ENCODE data around the gene TM4SF5.
"Not testable (repeated sequence)": the region's sequence is repeated elsewhere in the genome, so short reads cannot be mapped to it uniquely, and the experiment has no call there.

Gene TM4SF5

GRCh38 chr17:4818276-4818675 lies 46.6 kb downstream of the TM4SF5 start:
- H3K4me3 ChIP-seq (ENCODE audit: low read length): no peak overlapping the region
- H3K9me3 ChIP-seq (ENCODE audit: control insufficient read depth, low read depth, low read length): no peaks in the 10 kb centered on the region
- peaks cover 27% of the 10 kb centered on the region for H3K36me3 ChIP-seq (ENCODE audit: control insufficient read depth, low read depth, low read length)
- no peak overlapping the region for H3K9ac ChIP-seq (ENCODE audit: low read length)
- H3K27me3 ChIP-seq (ENCODE audit: control insufficient read depth, insufficient read depth, low read length): no peaks in the 10 kb centered on the region
- H3K27ac ChIP-seq (ENCODE audit: low read length): no peak overlapping the region
- no peaks in the 10 kb centered on the region for H3K4me1 ChIP-seq (ENCODE audit: control insufficient read depth, low read depth, low read length)

GRCh38 chr17:4822835-4823234 lies 51.1 kb downstream of the TM4SF5 start:
- H3K27me3 ChIP-seq (ENCODE audit: control insufficient read depth, insufficient read depth, low read length): no peaks in the 10 kb centered on the region
- H3K9ac ChIP-seq (ENCODE audit: low read length): no peak overlapping the region
- H3K4me3 ChIP-seq (ENCODE audit: low read length): no peak overlapping the region
- no peak overlapping the region for H3K27ac ChIP-seq (ENCODE audit: low read length)
- no peaks in the 10 kb centered on the region for H3K4me1 ChIP-seq (ENCODE audit: control insufficient read depth, low read depth, low read length)
- no peaks in the 10 kb centered on the region for H3K9me3 ChIP-seq (ENCODE audit: control insufficient read depth, low read depth, low read length)
- peaks cover 10% of the 10 kb centered on the region for H3K36me3 ChIP-seq (ENCODE audit: control insufficient read depth, low read depth, low read length)

DNA sequence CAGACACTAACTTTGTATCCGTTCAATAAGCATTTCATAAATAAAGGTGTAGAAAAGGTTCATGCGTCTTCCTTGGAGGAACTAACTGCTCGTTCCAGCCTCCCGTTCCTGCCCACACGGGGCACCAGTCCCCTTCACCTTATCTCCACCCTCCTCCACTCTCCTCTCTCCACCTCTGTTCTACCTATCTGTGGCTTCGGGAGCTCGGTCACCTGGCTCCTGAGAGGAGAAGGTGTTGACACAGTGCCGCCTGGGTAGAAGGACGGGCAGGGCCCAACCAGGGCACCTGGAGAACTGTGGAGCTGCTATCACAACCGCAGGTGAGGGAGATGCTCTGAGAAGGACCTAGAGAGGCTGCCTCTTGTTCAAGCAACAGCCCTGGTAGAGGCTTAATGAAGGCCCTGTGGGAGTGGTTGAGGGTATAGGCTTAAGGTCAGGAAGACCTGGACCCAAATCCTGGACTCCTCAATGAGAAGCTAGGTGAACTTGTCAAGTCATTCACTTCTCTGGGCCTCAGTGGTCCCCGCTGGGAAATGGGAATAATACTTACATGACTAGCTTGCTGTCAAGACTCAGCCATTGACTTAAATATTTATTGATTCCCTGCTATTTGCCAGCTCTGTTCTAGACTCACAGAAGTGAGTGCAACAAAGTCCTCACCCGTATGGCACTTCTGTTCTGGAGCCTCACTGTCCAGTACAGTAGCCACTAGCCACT lies 51.8 kb downstream of the TM4SF5 start:
- Histone ChIP-seq H3K27me3 (ENCODE audit: control insufficient read depth, insufficient read depth, low read length) (no peaks in the 10 kb centered on the region), H3K27ac (ENCODE audit: low read length) (no peak overlapping the region), H3K4me3 (ENCODE audit: low read length) (no peak overlapping the region), H3K36me3 (ENCODE audit: control insufficient read depth, low read depth, low read length) (peaks cover 9% of the 10 kb centered on the region), H3K4me1 (ENCODE audit: control insufficient read depth, low read depth, low read length) (no peaks in the 10 kb centered on the region), H3K9ac (ENCODE audit: low read length) (no peak overlapping the region), H3K9me3 (ENCODE audit: control insufficient read depth, low read depth, low read length) (no peaks in the 10 kb centered on the region)

GRCh38 chr17:4827399-4827798 lies 55.7 kb downstream of the TM4SF5 start:
- Histone ChIP-seq H3K9ac (ENCODE audit: low read length) (no peak overlapping the region), H3K4me3 (ENCODE audit: low read length) (no peak overlapping the region), H3K9me3 (ENCODE audit: control insufficient read depth, low read depth, low read length) (no peaks in the 10 kb centered on the region), H3K27me3 (ENCODE audit: control insufficient read depth, insufficient read depth, low read length) (no peaks in the 10 kb centered on the region), H3K27ac (ENCODE audit: low read length) (no peak overlapping the region), H3K4me1 (ENCODE audit: control insufficient read depth, low read depth, low read length) (no peaks in the 10 kb centered on the region), H3K36me3 (ENCODE audit: control insufficient read depth, low read depth, low read length) (no peaks in the 10 kb centered on the region)

DNA sequence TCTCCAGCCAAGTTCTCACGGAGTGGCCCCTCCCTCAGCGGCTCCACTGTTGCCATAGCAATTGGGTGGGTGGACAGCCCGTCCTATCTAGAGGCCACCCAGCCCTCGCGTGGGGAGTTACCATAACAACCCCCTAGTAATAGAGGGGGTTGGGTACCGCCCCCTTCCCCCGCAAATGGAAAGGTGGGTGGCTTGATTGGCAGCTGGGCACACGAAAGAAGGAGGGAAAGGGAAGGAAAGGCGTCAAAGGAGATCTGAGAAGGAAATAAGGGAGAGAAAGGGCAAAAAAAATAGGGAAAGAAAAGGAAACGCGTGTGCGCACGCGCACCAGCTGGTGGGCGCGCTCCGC lies 61.1 kb downstream of the TM4SF5 start:
- H3K9ac ChIP-seq (ENCODE audit: low read length): peak overlapping the region; percentile 61

More for the DNA sequence above, 61.1 kb downstream of the TM4SF5 start:
- not testable (repeated sequence) for H3K9me3 ChIP-seq (ENCODE audit: control insufficient read depth, low read depth, low read length); H3K27me3 ChIP-seq (ENCODE audit: control insufficient read depth, insufficient read depth, low read length); H3K4me1 ChIP-seq (ENCODE audit: control insufficient read depth, low read depth, low read length); H3K27ac ChIP-seq (ENCODE audit: low read length); H3K36me3 ChIP-seq (ENCODE audit: control insufficient read depth, low read depth, low read length)
- H3K4me3 ChIP-seq (ENCODE audit: low read length): peak overlapping the region; percentile 65

Measured in iPS-18a (cell line).